ENCODE data around the gene THSD7B.

- no peak for TF ChIP-seq CTCF (IDR thresholded peaks at IDR 0.05)
- TF ChIP-seq POLR2A (IDR thresholded peaks at IDR 0.05) = no peak
- TF ChIP-seq POLR2AphosphoS5 (IDR thresholded peaks at IDR 0.05) = no peak
Measured at GRCh38 chr2:137091704-137092103, 326.4 kb downstream of the THSD7B start.

Measured in prostate gland (tissue), 2 donors.